ENCODE results near the gene CTDSP2.

The CTDSP2 gene

GRCh38 chr12:57893431-57894353, 47.2 kb upstream of the CTDSP2 start:
- peak in 1 of 3 experiments; percentile 19 for TF ChIP-seq CTCF (IDR thresholded peaks at IDR 0.05; ENCODE audit: unreplicated experiment in 3 of 3)
- Mint-ChIP-seq H3K4me1 (peaks cover 89% of the 10 kb centered on the region), H3K9me3 (no peaks in the 10 kb centered on the region), H3K27ac (peak overlapping the region; percentile 100), H3K36me3 (ENCODE audit: low read depth) (no peaks in the 10 kb centered on the region), H3K4me3 (peak overlapping the region; percentile 77 to 80 (median 79)), H3K27me3 (ENCODE audit: low read depth) (no peaks in the 10 kb centered on the region)

- no peak for TF ChIP-seq CTCF (IDR thresholded peaks at IDR 0.05; ENCODE audit: unreplicated experiment in 3 of 3)
- Mint-ChIP-seq H3K36me3 (ENCODE audit: low read depth) (no peaks in the 10 kb centered on the region), H3K4me1 (peaks cover 87% of the 10 kb centered on the region), H3K27me3 (ENCODE audit: low read depth) (no peaks in the 10 kb centered on the region), H3K4me3 (peak overlapping the region; percentile 46 to 60 (median 54)), H3K27ac (peak overlapping the region; percentile 96 to 100 (median 100)), H3K9me3 (no peaks in the 10 kb centered on the region)
Observed at GRCh38 chr12:57892232-57892972, 45.9 kb upstream of the CTDSP2 start.

GRCh38 chr12:57891542-57892228, 45.2 kb upstream of the CTDSP2 start:
- Mint-ChIP-seq H3K36me3 (ENCODE audit: low read depth) (no peaks in the 10 kb centered on the region), H3K9me3 (no peaks in the 10 kb centered on the region), H3K4me3 (peak overlapping the region; percentile 46 to 60 (median 54)), H3K4me1 (peaks cover 83% of the 10 kb centered on the region), H3K27ac (peak overlapping the region; percentile 96 to 100 (median 100)), H3K27me3 (ENCODE audit: low read depth) (no peaks in the 10 kb centered on the region)
- TF ChIP-seq CTCF (IDR thresholded peaks at IDR 0.05; ENCODE audit: unreplicated experiment in 3 of 3): no peak

GRCh38 chr12:57890191-57891115, 43.9 kb upstream of the CTDSP2 start:
- H3K4me3 Mint-ChIP-seq: peak overlapping the region in 2 of 3 experiments; percentile 21 to 33
- H3K27me3 Mint-ChIP-seq (ENCODE audit: low read depth): no peaks in the 10 kb centered on the region
- H3K27ac Mint-ChIP-seq: peak overlapping the region; percentile 82 to 100 (median 97)
- peaks cover 83% of the 10 kb centered on the region for H3K4me1 Mint-ChIP-seq
- no peaks in the 10 kb centered on the region for H3K36me3 Mint-ChIP-seq (ENCODE audit: low read depth)
- no peak for TF ChIP-seq CTCF (IDR thresholded peaks at IDR 0.05; ENCODE audit: unreplicated experiment in 3 of 3)
- H3K9me3 Mint-ChIP-seq: no peaks in the 10 kb centered on the region

- TF ChIP-seq CTCF (IDR thresholded peaks at IDR 0.05; ENCODE audit: unreplicated experiment in 3 of 3): no peak
- Mint-ChIP-seq H3K4me3 (peak overlapping the region in 2 of 3 experiments; percentile 13 to 74), H3K27ac (peak overlapping the region; percentile 87 to 100 (median 97)), H3K27me3 (ENCODE audit: low read depth) (no peaks in the 10 kb centered on the region), H3K4me1 (peaks cover 73% of the 10 kb centered on the region), H3K9me3 (no peaks in the 10 kb centered on the region), H3K36me3 (ENCODE audit: low read depth) (no peaks in the 10 kb centered on the region)
Observed at GRCh38 chr12:57889500-57889989, 43.0 kb upstream of the CTDSP2 start.
